HEK293 (cell line): Measurements from ENCODE around the gene GPR146.

Source experiments
- CTCF ChIA-PET: fragments of 350-600 bp; formaldehyde crosslinking; extraction: SDS; loops from one replicate; lab custom pipeline; 2021; ENCODE audit warnings: antibody characterized with exemption; lab: Yijun Ruan, JAX
- POLR2A ChIA-PET: fragments of 300-600 bp; formaldehyde crosslinking; extraction: SDS; loops from one replicate; lab custom pipeline; 2020; ENCODE audit warnings: antibody characterized with exemption, inconsistent platforms; lab: Yijun Ruan, JAX
- H3K27ac ChIP-seq: fragments of 200-500 bp; sonication (Bioruptor generic); 2 replicates; pipeline ENCODE4 v1.5.1; 2014; ENCODE audit warnings: low read depth, low read length, control low read depth, inconsistent platforms; ENCODE audit errors: extremely low read depth
- H3K36me3 ChIP-seq, 2 experiments: fragments of 200-500 bp in 1 of 2; sonication (Bioruptor generic) in 1 of 2; 1 replicate in 1 of 2; 2 replicates in 1 of 2; pipeline ENCODE4 v1.5.1; 2014 to 2017; ENCODE audit warnings: inconsistent platforms in 2 of 2, low read length in 2 of 2; ENCODE audit not compliant: control insufficient read depth in 2 of 2, insufficient read depth in 1 of 2
- H3K4me1 ChIP-seq: fragments of 200-500 bp; sonication (Bioruptor generic); 2 replicates; pipeline ENCODE4 v1.5.1; 2014; ENCODE audit warnings: mild to moderate bottlenecking, low read length, inconsistent platforms; ENCODE audit not compliant: control insufficient read depth, insufficient read depth
- H3K4me3 ChIP-seq: 2 replicates; pipeline ENCODE4 v1.5.1; 2011; ENCODE audit warnings: low read depth, mild to moderate bottlenecking, control low read depth, low read length, moderate library complexity
- H3K9me3 ChIP-seq: fragments of 200-500 bp; sonication (Bioruptor generic); 2 replicates; pipeline ENCODE4 v1.5.1; 2014; ENCODE audit warnings: low read depth, low read length, inconsistent platforms; ENCODE audit not compliant: control insufficient read depth, insufficient read depth
- ELK4 ChIP-seq: IDR thresholded peaks from 2 replicates; pipeline ENCODE4 v1.6.1; 2011; ENCODE audit warnings: mild to moderate bottlenecking, low read depth, low read length, borderline replicate concordance
- HOXA7 ChIP-seq: sonication (generic); formaldehyde crosslinking; IDR thresholded peaks from 2 replicates; pipeline ENCODE4 v1.8.1; 2022; ENCODE audit warnings: missing genetic modification reagents, borderline replicate concordance
- KLF10 ChIP-seq: fragments of 450-650 bp; IDR thresholded peaks from 2 replicates; pipeline ENCODE4 v1.5.1; 2018; ENCODE audit warnings: missing biosample characterization, mild to moderate bottlenecking, missing genetic modification characterization
- KLF16 ChIP-seq: fragments of 450-650 bp; formaldehyde crosslinking; IDR thresholded peaks from 2 replicates; pipeline ENCODE4 v1.5.1; 2017; ENCODE audit warnings: missing biosample characterization, missing genetic modification characterization
- MEIS1 ChIP-seq: sonication (generic); formaldehyde crosslinking; IDR thresholded peaks from 2 replicates; pipeline ENCODE4 v1.8.1; 2022; ENCODE audit warnings: missing genetic modification reagents, mild to moderate bottlenecking, borderline replicate concordance
- RBAK ChIP-seq: fragments of 450-650 bp; formaldehyde crosslinking; IDR thresholded peaks from 2 replicates; pipeline ENCODE4 v1.5.1; 2016; ENCODE audit warnings: missing biosample characterization, missing genetic modification characterization
- WT1 ChIP-seq: fragments of 450-650 bp; formaldehyde crosslinking; IDR thresholded peaks from 2 replicates; pipeline ENCODE4 v1.5.1; 2016; ENCODE audit warnings: missing biosample characterization, missing genetic modification characterization
- ZBTB17 ChIP-seq: fragments of 450-650 bp; formaldehyde crosslinking; IDR thresholded peaks from 2 replicates; pipeline ENCODE4 v1.5.1; 2016; ENCODE audit warnings: missing biosample characterization, missing genetic modification characterization
- ZIC2 ChIP-seq: fragments of 450-650 bp; formaldehyde crosslinking; IDR thresholded peaks from 2 replicates; pipeline ENCODE4 v1.5.1; 2016; ENCODE audit warnings: missing biosample characterization, missing genetic modification characterization
- ZNF112 ChIP-seq: fragments of 450-650 bp; formaldehyde crosslinking; IDR thresholded peaks from 2 replicates; pipeline ENCODE4 v1.5.0; 2017; ENCODE audit warnings: missing biosample characterization, missing genetic modification characterization
- ZNF221 ChIP-seq: fragments of 450-650 bp; formaldehyde crosslinking; IDR thresholded peaks from 2 replicates; pipeline ENCODE4 v1.5.1; 2017; ENCODE audit warnings: missing biosample characterization, missing genetic modification characterization, borderline replicate concordance
- ZNF280D ChIP-seq: fragments of 450-650 bp; formaldehyde crosslinking; IDR thresholded peaks from 2 replicates; pipeline ENCODE4 v1.5.1; 2016; ENCODE audit warnings: missing biosample characterization, missing genetic modification characterization
- ZNF311 ChIP-seq: fragments of 450-650 bp; formaldehyde crosslinking; IDR thresholded peaks from 2 replicates; pipeline ENCODE4 v1.5.1; 2017; ENCODE audit warnings: missing biosample characterization, missing genetic modification characterization, borderline replicate concordance
- ZNF341 ChIP-seq: fragments of 450-650 bp; formaldehyde crosslinking; IDR thresholded peaks from 2 replicates; pipeline ENCODE4; 2016; ENCODE audit warnings: low read depth, missing biosample characterization, missing genetic modification characterization
- ZNF394 ChIP-seq: fragments of 450-650 bp; formaldehyde crosslinking; IDR thresholded peaks from 2 replicates; pipeline ENCODE4 v1.5.1; 2016; ENCODE audit warnings: missing biosample characterization, missing genetic modification characterization, mild to moderate bottlenecking, moderate library complexity, borderline replicate concordance
- ZNF449 ChIP-seq: fragments of 450-650 bp; formaldehyde crosslinking; IDR thresholded peaks from 2 replicates; pipeline ENCODE4 v1.5.1; 2017; ENCODE audit warnings: missing biosample characterization, mild to moderate bottlenecking, missing genetic modification characterization, moderate library complexity
- ZNF501 ChIP-seq: fragments of 450-650 bp; formaldehyde crosslinking; IDR thresholded peaks from 2 replicates; pipeline ENCODE4 v1.5.1; 2016; ENCODE audit warnings: missing biosample characterization, missing genetic modification characterization
- ZNF548 ChIP-seq: fragments of 450-650 bp; formaldehyde crosslinking; IDR thresholded peaks from 2 replicates; pipeline ENCODE4 v1.5.1; 2016; ENCODE audit warnings: missing biosample characterization, missing genetic modification characterization
- ZNF549 ChIP-seq: fragments of 450-650 bp; IDR thresholded peaks from 2 replicates; pipeline ENCODE4 v1.5.1; 2018; ENCODE audit warnings: missing biosample characterization, missing genetic modification characterization, mild to moderate bottlenecking, inconsistent platforms, moderate library complexity
- ZNF555 ChIP-seq: fragments of 450-650 bp; formaldehyde crosslinking; conservative IDR thresholded peaks from 2 replicates; pipeline ENCODE4 v1.5.1; 2017; ENCODE audit warnings: missing biosample characterization, mild to moderate bottlenecking, missing genetic modification characterization, inconsistent platforms
- ZNF580 ChIP-seq: fragments of 450-650 bp; formaldehyde crosslinking; IDR thresholded peaks from 2 replicates; pipeline ENCODE4 v1.5.1; 2016; ENCODE audit warnings: missing biosample characterization, missing genetic modification characterization
- ZNF623 ChIP-seq: fragments of 450-650 bp; formaldehyde crosslinking; IDR thresholded peaks from 2 replicates; pipeline ENCODE4 v1.5.1; 2016; ENCODE audit warnings: missing biosample characterization, missing genetic modification characterization
- ZNF660 ChIP-seq: fragments of 450-650 bp; IDR thresholded peaks from 2 replicates; pipeline ENCODE4 v1.5.1; 2018; ENCODE audit warnings: missing biosample characterization, mild to moderate bottlenecking, missing genetic modification characterization
- ZNF707 ChIP-seq: fragments of 450-650 bp; formaldehyde crosslinking; IDR thresholded peaks from 2 replicates; pipeline ENCODE4 v1.5.1; 2016; ENCODE audit warnings: missing biosample characterization, missing genetic modification characterization
- ZNF843 ChIP-seq: fragments of 450-650 bp; formaldehyde crosslinking; IDR thresholded peaks from 2 replicates; pipeline ENCODE4 v1.5.1; 2016; ENCODE audit warnings: missing biosample characterization, missing genetic modification characterization
- ZSCAN23 ChIP-seq: fragments of 450-650 bp; formaldehyde crosslinking; IDR thresholded peaks from 2 replicates; pipeline ENCODE4 v1.5.1; 2016; ENCODE audit warnings: missing biosample characterization, missing genetic modification characterization
- ZXDB ChIP-seq: fragments of 450-650 bp; formaldehyde crosslinking; IDR thresholded peaks from 2 replicates; pipeline ENCODE4 v1.5.1; 2016; ENCODE audit warnings: missing biosample characterization, missing genetic modification characterization

The GPR146 gene

GRCh38 chr7:1049006-1049741 is 4.8 kb downstream of the GPR146 start:
- H3K9me3 ChIP-seq, result no peaks in the 10 kb centered on the region
- no peak for TF ChIP-seq ZNF501 (tag by site-specific recombination)
- TF ChIP-seq ZNF221 (tag by site-specific recombination), result no peak
- TF ChIP-seq WT1, result no peak
- TF ChIP-seq KLF10, result no peak
- TF ChIP-seq MEIS1 (CRISPR knock-in tag), result no peak
- TF ChIP-seq ZBTB17 (tag by site-specific recombination), result no peak
- peak; percentile 27; the same call in 1 of the 2 replicates for TF ChIP-seq ZIC2 (tag by site-specific recombination)
- no peak for TF ChIP-seq ZNF449 (tag by site-specific recombination)
- TF ChIP-seq ZNF660 (tag by site-specific recombination), result no peak
- H3K36me3 ChIP-seq, result no peaks in the 10 kb centered on the region
- no peak overlapping the region for H3K4me3 ChIP-seq
- H3K4me1 ChIP-seq, result peaks cover 3% of the 10 kb centered on the region; the same call in 1 of the 2 replicates
- H3K27ac ChIP-seq, result no peak overlapping the region
- ChIA-PET POLR2A (no interaction called here), CTCF (interaction anchor here (2.7 to 3.4 kb wide), 2 partner anchors 16 to 55 kb away, joined by 10 to 15 read pairs; no protein-coding TSS in a partner anchor)

GRCh38 chr7:1049801-1050200 is 5.5 kb downstream of the GPR146 start:
- no peaks in the 10 kb centered on the region for H3K36me3 ChIP-seq
- no peak overlapping the region for H3K4me3 ChIP-seq
- H3K9me3 ChIP-seq, result no peaks in the 10 kb centered on the region
- peaks cover 3% of the 10 kb centered on the region; the same call in 1 of the 2 replicates for H3K4me1 ChIP-seq
- ChIA-PET POLR2A (no interaction called here), CTCF (interaction anchor here (2.1 kb wide), 1 partner anchor 57 kb away, joined by 7 read pairs; no protein-coding TSS in a partner anchor)
- H3K27ac ChIP-seq, result no peak overlapping the region
- TF ChIP-seq ZNF580 (tag by site-specific recombination) (no peak), ZNF280D (tag by site-specific recombination) (no peak), KLF16 (no peak), ZSCAN23 (tag by site-specific recombination) (no peak), ZNF555 (tag by site-specific recombination) (no peak), ZNF623 (tag by site-specific recombination) (no peak), ZNF548 (tag by site-specific recombination) (no peak), ZNF707 (no peak), HOXA7 (no peak), ZNF843 (tag by site-specific recombination) (no peak), ZNF394 (tag by site-specific recombination) (no peak), ZNF549 (tag by site-specific recombination) (no peak), ZXDB (no peak), ZNF311 (tag by site-specific recombination) (no peak), RBAK (tag by site-specific recombination) (no peak), ELK4 (no peak), ZNF341 (tag by site-specific recombination) (no peak), ZNF112 (tag by site-specific recombination) (no peak)
